Measurements from ENCODE around the gene ERRFI1. TPM values are rescaled to one million over a fixed set of nuclear protein-coding genes. Genes with fewer than 3 reads are reported as not detected.
A peak's percentile ranks its signal among the peaks of the same experiment; 100 is the strongest.

Gene ERRFI1
- total RNA-seq, 1 donor from 2014 or later = 61.5 TPM

DNA sequence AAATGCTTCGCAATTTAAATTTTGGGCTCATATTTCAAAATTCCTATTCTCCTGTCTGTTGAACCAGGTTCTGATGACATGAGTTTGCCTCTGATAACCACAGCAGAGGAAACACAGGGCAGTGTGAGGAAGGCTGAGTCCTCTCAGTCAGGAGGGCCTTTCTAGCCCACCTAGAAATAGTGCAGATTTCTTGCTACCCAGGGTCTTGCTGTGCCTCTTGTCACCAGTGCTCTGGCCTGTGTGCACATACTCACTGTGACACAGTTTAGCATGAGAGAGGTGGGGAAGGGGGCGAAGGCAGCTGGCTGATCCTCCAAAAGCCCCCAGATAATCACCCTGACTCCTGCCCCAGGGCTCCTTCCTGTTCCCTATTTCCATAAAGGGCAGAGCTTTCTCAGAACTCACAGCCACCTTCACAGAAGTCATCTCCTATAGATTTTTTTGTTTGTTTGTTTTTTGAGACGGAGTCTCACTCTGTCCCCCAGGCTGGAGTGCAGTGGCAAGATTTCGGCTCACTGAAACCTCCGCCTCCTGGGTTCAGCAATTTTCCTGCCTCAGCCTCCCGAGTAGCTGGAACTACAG is 23.7 kb downstream of the ERRFI1 start:
- no peak overlapping the region for H3K4me3 ChIP-seq (ENCODE audit: low read depth, low read length)
- H3K27me3 ChIP-seq (ENCODE audit: control insufficient read depth, insufficient read depth, low read length) = no peaks in the 10 kb centered on the region
- DNase-seq (ENCODE audit: low read depth) = no peak

GRCh38 chr1:7995437-7995836 is 30.7 kb downstream of the ERRFI1 start:
- TF ChIP-seq CTCF (IDR thresholded peaks at IDR 0.05; ENCODE audit: insufficient read depth, low read length, poor library complexity, severe bottlenecking) = no peak
- no peaks in the 10 kb centered on the region for H3K36me3 ChIP-seq (ENCODE audit: control insufficient read depth, insufficient read depth, low read length)

More for the DNA sequence above, 23.7 kb downstream of the ERRFI1 start:
- H3K36me3 ChIP-seq (ENCODE audit: control insufficient read depth, insufficient read depth, low read length) = no peaks in the 10 kb centered on the region
- no peak for TF ChIP-seq CTCF (IDR thresholded peaks at IDR 0.05; ENCODE audit: insufficient read depth, low read length, poor library complexity, severe bottlenecking)

DNA sequence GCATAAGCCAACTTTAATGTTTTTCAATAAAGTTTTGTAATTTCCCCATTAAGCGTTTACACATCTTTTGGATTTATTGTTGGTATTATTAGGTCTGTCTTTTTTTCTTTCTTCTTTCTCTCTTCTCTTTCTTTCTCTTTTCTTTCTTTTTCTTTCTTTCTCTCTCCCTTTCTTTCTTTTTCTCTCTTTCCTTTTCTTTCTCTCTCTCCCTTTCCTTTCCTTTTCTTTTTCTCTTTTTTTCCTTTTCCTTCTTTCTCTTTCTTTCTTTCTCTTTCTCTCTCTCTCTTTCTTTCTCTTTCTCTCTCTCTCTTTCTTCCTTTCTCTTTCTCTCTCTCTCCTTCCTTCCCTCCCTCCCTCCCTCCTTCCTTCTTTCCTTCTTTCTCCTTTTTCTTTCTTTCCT is 31.3 kb downstream of the ERRFI1 start:
- no peak for TF ChIP-seq CTCF (IDR thresholded peaks at IDR 0.05; ENCODE audit: insufficient read depth, low read length, poor library complexity, severe bottlenecking)
- DNase-seq (ENCODE audit: low read depth) = no peak
- H3K27me3 ChIP-seq (ENCODE audit: control insufficient read depth, insufficient read depth, low read length) = no peaks in the 10 kb centered on the region
- H3K36me3 ChIP-seq (ENCODE audit: control insufficient read depth, insufficient read depth, low read length) = no peaks in the 10 kb centered on the region
- H3K4me3 ChIP-seq (ENCODE audit: low read depth, low read length) = no peak overlapping the region

More at GRCh38 chr1:7995437-7995836, 30.7 kb downstream of the ERRFI1 start:
- Histone ChIP-seq H3K4me3 (ENCODE audit: low read depth, low read length) (no peak overlapping the region), H3K27me3 (ENCODE audit: control insufficient read depth, insufficient read depth, low read length) (no peaks in the 10 kb centered on the region)
- no peak for DNase-seq (ENCODE audit: low read depth)

GRCh38 chr1:7993593-7994479 is 32.3 kb downstream of the ERRFI1 start:
- H3K27me3 ChIP-seq (ENCODE audit: control insufficient read depth, insufficient read depth, low read length) = no peaks in the 10 kb centered on the region
- H3K4me3 ChIP-seq (ENCODE audit: low read depth, low read length) = no peak overlapping the region
- DNase-seq (ENCODE audit: low read depth) = peak; percentile 32
- TF ChIP-seq CTCF (IDR thresholded peaks at IDR 0.05; ENCODE audit: insufficient read depth, low read length, poor library complexity, severe bottlenecking) = no peak
- H3K36me3 ChIP-seq (ENCODE audit: control insufficient read depth, insufficient read depth, low read length) = no peaks in the 10 kb centered on the region

DNA sequence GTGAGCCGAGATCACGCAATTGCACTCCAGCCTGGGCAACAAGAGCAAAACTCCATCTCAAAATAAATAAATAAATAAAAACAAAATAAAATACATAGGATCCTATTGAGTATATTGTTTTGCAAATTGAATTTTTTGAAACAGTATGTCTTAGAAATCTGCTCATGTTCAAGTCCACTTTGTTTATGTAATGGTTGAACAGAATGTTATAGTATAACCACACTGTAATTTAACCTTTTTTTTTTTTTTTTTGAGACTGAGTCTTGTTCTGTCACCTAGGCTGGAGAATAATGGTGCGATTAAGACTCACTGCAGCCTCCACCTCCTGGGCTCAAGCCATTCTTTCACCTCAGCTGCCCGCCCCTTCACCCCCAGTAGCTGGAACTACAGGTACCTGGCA is 33.2 kb downstream of the ERRFI1 start:
- no peak for TF ChIP-seq CTCF (IDR thresholded peaks at IDR 0.05; ENCODE audit: insufficient read depth, low read length, poor library complexity, severe bottlenecking)
- DNase-seq (ENCODE audit: low read depth) = no peak

More for the DNA sequence above, 33.2 kb downstream of the ERRFI1 start:
- Histone ChIP-seq H3K4me3 (ENCODE audit: low read depth, low read length) (no peak overlapping the region), H3K27me3 (ENCODE audit: control insufficient read depth, insufficient read depth, low read length) (no peaks in the 10 kb centered on the region), H3K36me3 (ENCODE audit: control insufficient read depth, insufficient read depth, low read length) (no peaks in the 10 kb centered on the region)

All from kidney epithelial cell (primary cell).